HCT116 (cell line): Measurements from ENCODE around the gene GEMIN7.

Experiments used
- CEBPB ChIP-seq: IDR thresholded peaks from 2 replicates; pipeline ENCODE4 v1.6.1; 2012; ENCODE audit warnings: low read depth
- FOSL1 ChIP-seq: IDR thresholded peaks from 2 replicates; pipeline ENCODE4 v1.6.1; 2012; ENCODE audit warnings: low read depth
- POLR2A ChIP-seq: IDR thresholded peaks from 2 replicates; pipeline ENCODE4 v1.7.0; 2011; ENCODE audit warnings: borderline replicate concordance; ENCODE audit not compliant: insufficient read depth, insufficient read length; ENCODE audit errors: extremely low read depth
- POLR2AphosphoS5 ChIP-seq: IDR thresholded peaks from 2 replicates; pipeline ENCODE4 v1.6.1; 2011; ENCODE audit warnings: mild to moderate bottlenecking, low read depth, low read length, moderate library complexity
- RAD21 ChIP-seq: IDR thresholded peaks from 2 replicates; pipeline ENCODE4 v1.6.1; 2012; ENCODE audit warnings: low read depth, mild to moderate bottlenecking
- SRF ChIP-seq: IDR thresholded peaks from 2 replicates; pipeline ENCODE4 v1.6.1; 2012; ENCODE audit warnings: low read depth
- TCF7L2 ChIP-seq: IDR thresholded peaks from 2 replicates; pipeline ENCODE4 v1.7.0; 2011; ENCODE audit warnings: borderline replicate concordance, inconsistent platforms; ENCODE audit not compliant: insufficient read depth, insufficient read length; ENCODE audit errors: extremely low read depth
- YY1 ChIP-seq: IDR thresholded peaks from 2 replicates; pipeline ENCODE4 v1.6.1; 2011; ENCODE audit warnings: low read length, low read depth, moderate library complexity, mild to moderate bottlenecking; ENCODE audit not compliant: insufficient replicate concordance; ENCODE audit errors: extremely low read depth
- TF ChIP-seq, protein P1 (sequence below), 3 experiments: fragments of 200-600 bp in 1 of 3; sonication (generic) in 1 of 3; IDR thresholded peaks in 2 of 3; conservative IDR thresholded peaks in 1 of 3; 2 replicates each; pipeline ENCODE4 v1.5.1; 2012 to 2017; ENCODE audit warnings: low read depth in 2 of 3, low read length in 2 of 3, antibody characterized with exemption in 1 of 3, borderline replicate concordance in 1 of 3, control low read depth in 1 of 3, mild to moderate bottlenecking in 1 of 3, mixed read lengths in 1 of 3, mixed run types in 1 of 3, moderate library complexity in 1 of 3; ENCODE audit not compliant: insufficient read depth in 1 of 3
- TF ChIP-seq, protein P2 (sequence below): IDR thresholded peaks from 2 replicates; pipeline ENCODE4 v1.6.1; 2012
- TF ChIP-seq, protein P3 (sequence below): IDR thresholded peaks from 2 replicates; pipeline ENCODE4 v1.6.1; 2011; ENCODE audit warnings: mild to moderate bottlenecking, low read length, moderate library complexity; ENCODE audit not compliant: insufficient replicate concordance; ENCODE audit errors: extremely low read depth
- TF ChIP-seq, protein P4 (sequence below): IDR thresholded peaks from 2 replicates; pipeline ENCODE4 v1.6.1; 2012; ENCODE audit warnings: low read depth

DNA sequence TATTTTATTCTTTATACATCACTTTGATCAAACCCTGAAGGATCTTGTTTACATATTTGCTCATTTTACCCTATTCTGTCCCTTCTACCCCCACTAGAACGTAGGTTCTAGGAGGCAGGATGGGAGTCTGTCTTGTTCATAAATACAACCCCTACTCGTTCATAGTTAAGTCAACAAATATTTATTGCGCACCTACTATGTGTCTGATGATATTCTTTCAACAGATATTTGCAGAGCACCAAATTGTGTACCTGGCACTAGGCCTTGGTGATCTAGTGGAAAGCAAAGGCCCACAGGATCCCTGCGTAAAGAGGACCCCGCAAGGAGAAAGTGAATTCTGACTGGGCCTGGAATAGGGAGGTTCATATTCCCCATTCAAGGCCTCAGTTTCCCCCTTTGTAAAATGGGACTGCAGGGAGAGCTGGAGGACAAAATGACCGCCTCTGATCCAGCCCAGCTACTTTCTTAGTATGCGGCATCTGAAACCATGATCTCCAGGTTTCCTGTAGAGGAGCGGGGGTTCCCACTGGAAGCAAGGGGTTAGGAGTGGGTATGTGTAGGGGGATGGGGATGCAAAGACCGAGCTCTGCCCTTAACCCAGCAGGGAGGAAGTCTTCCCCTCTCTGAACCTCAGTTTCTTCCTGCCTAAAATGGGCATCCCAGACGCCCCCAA is 534 bp upstream of the GEMIN7 start:
- TF ChIP-seq SRF (no peak), POLR2AphosphoS5 (no peak), YY1 (no peak), POLR2A (peak; percentile 23), RAD21 (no peak), CEBPB (no peak), FOSL1 (no peak), TCF7L2 (no peak)
- TF ChIP-seq, protein P1, sequence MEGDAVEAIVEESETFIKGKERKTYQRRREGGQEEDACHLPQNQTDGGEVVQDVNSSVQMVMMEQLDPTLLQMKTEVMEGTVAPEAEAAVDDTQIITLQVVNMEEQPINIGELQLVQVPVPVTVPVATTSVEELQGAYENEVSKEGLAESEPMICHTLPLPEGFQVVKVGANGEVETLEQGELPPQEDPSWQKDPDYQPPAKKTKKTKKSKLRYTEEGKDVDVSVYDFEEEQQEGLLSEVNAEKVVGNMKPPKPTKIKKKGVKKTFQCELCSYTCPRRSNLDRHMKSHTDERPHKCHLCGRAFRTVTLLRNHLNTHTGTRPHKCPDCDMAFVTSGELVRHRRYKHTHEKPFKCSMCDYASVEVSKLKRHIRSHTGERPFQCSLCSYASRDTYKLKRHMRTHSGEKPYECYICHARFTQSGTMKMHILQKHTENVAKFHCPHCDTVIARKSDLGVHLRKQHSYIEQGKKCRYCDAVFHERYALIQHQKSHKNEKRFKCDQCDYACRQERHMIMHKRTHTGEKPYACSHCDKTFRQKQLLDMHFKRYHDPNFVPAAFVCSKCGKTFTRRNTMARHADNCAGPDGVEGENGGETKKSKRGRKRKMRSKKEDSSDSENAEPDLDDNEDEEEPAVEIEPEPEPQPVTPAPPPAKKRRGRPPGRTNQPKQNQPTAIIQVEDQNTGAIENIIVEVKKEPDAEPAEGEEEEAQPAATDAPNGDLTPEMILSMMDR (IDR thresholded peaks at IDR 0.05 in 2 of 3, conservative IDR thresholded peaks at IDR 0.05 in 1 of 3; ENCODE audit: borderline replicate concordance in 1 of 3, insufficient read depth in 1 of 3, low read depth in 2 of 3, low read length in 2 of 3): no peak
- TF ChIP-seq, protein P2, sequence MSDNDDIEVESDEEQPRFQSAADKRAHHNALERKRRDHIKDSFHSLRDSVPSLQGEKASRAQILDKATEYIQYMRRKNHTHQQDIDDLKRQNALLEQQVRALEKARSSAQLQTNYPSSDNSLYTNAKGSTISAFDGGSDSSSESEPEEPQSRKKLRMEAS: no peak
- TF ChIP-seq, protein P3, sequence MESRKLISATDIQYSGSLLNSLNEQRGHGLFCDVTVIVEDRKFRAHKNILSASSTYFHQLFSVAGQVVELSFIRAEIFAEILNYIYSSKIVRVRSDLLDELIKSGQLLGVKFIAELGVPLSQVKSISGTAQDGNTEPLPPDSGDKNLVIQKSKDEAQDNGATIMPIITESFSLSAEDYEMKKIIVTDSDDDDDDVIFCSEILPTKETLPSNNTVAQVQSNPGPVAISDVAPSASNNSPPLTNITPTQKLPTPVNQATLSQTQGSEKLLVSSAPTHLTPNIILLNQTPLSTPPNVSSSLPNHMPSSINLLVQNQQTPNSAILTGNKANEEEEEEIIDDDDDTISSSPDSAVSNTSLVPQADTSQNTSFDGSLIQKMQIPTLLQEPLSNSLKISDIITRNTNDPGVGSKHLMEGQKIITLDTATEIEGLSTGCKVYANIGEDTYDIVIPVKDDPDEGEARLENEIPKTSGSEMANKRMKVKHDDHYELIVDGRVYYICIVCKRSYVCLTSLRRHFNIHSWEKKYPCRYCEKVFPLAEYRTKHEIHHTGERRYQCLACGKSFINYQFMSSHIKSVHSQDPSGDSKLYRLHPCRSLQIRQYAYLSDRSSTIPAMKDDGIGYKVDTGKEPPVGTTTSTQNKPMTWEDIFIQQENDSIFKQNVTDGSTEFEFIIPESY: no peak
- TF ChIP-seq, protein P4, sequence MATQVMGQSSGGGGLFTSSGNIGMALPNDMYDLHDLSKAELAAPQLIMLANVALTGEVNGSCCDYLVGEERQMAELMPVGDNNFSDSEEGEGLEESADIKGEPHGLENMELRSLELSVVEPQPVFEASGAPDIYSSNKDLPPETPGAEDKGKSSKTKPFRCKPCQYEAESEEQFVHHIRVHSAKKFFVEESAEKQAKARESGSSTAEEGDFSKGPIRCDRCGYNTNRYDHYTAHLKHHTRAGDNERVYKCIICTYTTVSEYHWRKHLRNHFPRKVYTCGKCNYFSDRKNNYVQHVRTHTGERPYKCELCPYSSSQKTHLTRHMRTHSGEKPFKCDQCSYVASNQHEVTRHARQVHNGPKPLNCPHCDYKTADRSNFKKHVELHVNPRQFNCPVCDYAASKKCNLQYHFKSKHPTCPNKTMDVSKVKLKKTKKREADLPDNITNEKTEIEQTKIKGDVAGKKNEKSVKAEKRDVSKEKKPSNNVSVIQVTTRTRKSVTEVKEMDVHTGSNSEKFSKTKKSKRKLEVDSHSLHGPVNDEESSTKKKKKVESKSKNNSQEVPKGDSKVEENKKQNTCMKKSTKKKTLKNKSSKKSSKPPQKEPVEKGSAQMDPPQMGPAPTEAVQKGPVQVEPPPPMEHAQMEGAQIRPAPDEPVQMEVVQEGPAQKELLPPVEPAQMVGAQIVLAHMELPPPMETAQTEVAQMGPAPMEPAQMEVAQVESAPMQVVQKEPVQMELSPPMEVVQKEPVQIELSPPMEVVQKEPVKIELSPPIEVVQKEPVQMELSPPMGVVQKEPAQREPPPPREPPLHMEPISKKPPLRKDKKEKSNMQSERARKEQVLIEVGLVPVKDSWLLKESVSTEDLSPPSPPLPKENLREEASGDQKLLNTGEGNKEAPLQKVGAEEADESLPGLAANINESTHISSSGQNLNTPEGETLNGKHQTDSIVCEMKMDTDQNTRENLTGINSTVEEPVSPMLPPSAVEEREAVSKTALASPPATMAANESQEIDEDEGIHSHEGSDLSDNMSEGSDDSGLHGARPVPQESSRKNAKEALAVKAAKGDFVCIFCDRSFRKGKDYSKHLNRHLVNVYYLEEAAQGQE: no peak
